GM12801 (cell line): ENCODE results near the gene ORC5.

Source experiments
- TF ChIP-seq, protein P1 (sequence below): IDR thresholded peaks from one replicate; pipeline ENCODE4 v1.5.1; 2011; ENCODE audit warnings: control low read depth; ENCODE audit not compliant: insufficient read length; ENCODE audit errors: extremely low read depth

ORC5 gene

DNA sequence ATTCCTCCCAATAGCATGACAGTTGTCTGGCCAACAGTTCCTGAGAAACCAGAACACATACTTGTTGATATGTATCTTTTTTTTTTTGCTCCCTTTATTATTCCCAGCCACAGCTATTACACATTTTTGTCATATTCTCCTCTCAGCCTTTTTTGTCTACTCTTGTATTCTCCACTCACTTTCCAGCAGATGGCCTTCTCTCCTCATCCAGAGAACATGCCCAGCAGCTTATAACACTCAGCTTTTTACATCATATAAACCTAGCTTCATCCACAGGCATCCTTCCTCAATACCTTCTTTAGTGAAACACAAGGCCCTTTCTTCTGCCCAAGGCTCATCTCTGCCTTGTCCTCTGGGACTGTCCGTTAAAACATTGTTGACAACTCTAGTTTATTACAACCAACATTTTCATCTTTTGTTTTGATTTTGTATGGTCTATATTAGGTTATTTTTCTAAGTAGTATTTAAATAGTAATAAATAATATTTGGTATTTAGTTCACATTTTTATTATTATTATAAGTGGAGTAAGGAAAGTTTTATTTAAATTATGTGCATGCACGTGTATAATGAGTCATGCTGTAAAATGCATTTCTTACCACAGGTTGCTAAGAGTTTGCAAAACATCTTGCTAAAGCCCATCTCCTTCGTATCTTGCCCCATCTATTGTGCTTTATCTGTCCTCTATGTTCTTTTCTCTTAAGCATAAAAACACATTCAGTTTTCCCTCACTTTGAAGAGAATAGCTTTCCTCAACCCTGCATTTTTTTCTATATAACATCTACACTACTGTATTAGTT lies 101.5 kb downstream of the ORC5 start:
- TF ChIP-seq, protein P1, sequence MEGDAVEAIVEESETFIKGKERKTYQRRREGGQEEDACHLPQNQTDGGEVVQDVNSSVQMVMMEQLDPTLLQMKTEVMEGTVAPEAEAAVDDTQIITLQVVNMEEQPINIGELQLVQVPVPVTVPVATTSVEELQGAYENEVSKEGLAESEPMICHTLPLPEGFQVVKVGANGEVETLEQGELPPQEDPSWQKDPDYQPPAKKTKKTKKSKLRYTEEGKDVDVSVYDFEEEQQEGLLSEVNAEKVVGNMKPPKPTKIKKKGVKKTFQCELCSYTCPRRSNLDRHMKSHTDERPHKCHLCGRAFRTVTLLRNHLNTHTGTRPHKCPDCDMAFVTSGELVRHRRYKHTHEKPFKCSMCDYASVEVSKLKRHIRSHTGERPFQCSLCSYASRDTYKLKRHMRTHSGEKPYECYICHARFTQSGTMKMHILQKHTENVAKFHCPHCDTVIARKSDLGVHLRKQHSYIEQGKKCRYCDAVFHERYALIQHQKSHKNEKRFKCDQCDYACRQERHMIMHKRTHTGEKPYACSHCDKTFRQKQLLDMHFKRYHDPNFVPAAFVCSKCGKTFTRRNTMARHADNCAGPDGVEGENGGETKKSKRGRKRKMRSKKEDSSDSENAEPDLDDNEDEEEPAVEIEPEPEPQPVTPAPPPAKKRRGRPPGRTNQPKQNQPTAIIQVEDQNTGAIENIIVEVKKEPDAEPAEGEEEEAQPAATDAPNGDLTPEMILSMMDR, result no peak

DNA sequence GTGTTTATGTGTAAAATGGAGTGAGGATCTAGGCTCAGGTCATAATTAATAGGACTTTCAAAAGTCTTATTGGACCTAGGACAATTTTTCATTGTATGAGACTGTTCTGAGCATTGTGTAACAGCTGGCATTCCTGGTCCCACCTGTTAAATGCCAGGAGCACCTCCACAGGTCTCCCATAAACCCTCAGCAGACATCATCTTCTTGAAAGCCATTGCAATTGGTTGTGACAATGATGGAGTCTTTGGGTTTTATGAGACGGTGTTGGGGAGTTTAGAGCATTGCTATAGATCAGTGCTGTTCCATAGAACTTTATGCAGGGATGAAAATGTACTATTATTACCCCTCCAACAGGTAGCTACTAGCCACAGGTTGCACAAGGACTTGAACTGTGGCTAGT lies 108.9 kb downstream of the ORC5 start:
- TF ChIP-seq, protein P1, result no peak

DNA sequence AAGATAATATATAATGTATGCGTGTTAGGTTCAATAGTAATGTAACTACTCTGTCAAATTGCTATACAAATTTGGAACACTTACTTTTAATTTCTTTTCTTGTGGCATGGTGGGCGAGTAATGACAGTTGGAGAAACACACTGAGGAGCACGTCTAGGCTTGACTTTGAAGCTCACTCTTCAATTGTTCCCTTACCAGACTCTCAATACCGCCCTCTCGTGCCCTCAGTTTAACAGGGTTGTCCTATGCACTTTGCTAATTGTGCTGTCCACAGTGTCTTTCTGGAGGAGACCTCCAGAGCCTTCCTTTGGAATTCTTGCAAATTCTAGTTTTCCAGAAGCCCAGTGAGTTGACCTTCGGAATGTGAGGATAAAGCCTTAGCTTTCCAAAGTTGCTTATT lies 111.1 kb downstream of the ORC5 start:
- TF ChIP-seq, protein P1, result no peak

GRCh38 chr7:104093127-104093526 lies 114.7 kb downstream of the ORC5 start:
- TF ChIP-seq, protein P1, result no peak

DNA sequence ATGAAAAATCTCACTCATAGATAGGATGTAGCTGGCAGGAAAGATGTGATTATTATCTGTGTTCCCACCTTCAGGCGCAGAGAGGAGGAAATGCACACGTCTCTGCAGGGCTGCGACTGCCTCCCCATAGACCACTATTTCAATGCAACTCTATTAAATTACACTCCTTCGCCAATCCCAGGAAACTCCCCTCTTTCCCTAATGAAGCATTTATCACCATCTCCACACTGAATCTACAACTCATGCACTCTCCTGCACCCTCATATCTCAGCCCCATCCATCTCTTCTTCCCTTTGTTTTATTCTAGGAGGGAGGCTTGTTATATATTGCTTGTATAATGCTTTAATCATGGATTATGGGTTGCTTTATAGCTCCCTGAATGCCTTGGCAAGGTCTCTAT lies 116.6 kb downstream of the ORC5 start:
- TF ChIP-seq, protein P1, result no peak

DNA sequence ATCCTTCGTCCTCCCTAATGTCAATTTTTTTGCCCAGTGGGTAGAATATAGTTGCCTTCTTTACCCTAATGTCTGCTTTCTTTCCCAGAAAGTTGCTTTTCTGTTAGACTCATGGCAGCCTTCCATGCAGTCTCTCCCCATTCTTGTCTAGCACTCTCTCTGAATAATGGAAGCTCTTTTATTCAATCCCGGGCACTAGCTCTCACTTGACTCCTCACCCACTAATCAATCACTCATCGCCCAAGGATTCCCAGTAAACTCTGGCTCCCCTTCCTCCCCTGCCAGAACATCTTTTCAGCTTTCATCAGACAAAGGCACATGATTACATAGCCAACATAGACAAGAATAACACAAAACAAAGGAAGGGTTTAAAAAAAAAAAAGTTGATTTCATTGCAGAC lies 118.2 kb downstream of the ORC5 start:
- TF ChIP-seq, protein P1, result no peak

DNA sequence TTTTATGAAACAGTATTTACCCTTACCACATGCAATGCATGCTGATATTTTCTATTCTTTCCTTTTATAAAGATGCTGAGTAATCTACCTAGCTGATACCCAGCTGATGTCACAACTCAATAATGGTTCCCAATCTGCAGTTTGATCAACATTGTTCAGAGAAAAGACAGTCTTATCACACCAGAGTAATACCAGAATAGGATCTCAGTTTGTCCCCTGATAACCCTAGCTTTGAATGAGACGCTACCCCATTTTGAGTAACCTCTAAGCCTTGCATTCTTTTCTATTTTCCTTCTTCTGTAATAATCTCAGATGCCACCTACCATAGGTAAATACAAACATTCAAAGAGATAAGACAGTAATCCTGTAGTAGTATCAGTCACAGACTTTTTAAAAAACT lies 118.8 kb downstream of the ORC5 start:
- TF ChIP-seq, protein P1, result no peak
